H9 (cell line): ENCODE measurements around the gene CD200. TPM values are rescaled to one million over a fixed set of nuclear protein-coding genes. Genes with fewer than 3 reads are reported as not detected.

Source experiments
- DNase-seq: peaks from one replicate; pipeline ENCODE4 v3.0.0-alpha.2; 2017
- H2AFZ ChIP-seq: one replicate; pipeline ENCODE4 v1.6.1; 2013; ENCODE audit warnings: mild to moderate bottlenecking, low read length, control low read depth, moderate library complexity
- H2AK5ac ChIP-seq: 2 replicates; pipeline ENCODE4 v1.6.1; 2013; ENCODE audit warnings: low read length, control low read depth, mixed read lengths; ENCODE audit not compliant: insufficient read length
- H2BK120ac ChIP-seq: one replicate; pipeline ENCODE4 v1.6.1; 2013; ENCODE audit warnings: low read depth, mild to moderate bottlenecking, low read length, control low read depth, inconsistent platforms; ENCODE audit not compliant: poor library complexity, severe bottlenecking
- H2BK12ac ChIP-seq: 2 replicates; pipeline ENCODE4 v1.6.1; 2013; ENCODE audit warnings: low read length, control low read depth, mixed read lengths, low read depth; ENCODE audit not compliant: insufficient read length
- H2BK15ac ChIP-seq: 2 replicates; pipeline ENCODE4 v1.6.1; 2013; ENCODE audit warnings: low read depth, low read length, control low read depth
- H2BK20ac ChIP-seq: one replicate; pipeline ENCODE4 v1.6.1; 2013; ENCODE audit warnings: low read depth, mild to moderate bottlenecking, low read length, control low read depth, inconsistent platforms; ENCODE audit not compliant: poor library complexity, severe bottlenecking
- H2BK5ac ChIP-seq: 2 replicates; pipeline ENCODE4 v1.6.1; 2013; ENCODE audit warnings: low read length, control low read depth, mixed read lengths; ENCODE audit not compliant: insufficient read length
- H3K14ac ChIP-seq: 2 replicates; pipeline ENCODE4 v1.6.1; 2013; ENCODE audit warnings: low read length, control low read depth; ENCODE audit not compliant: insufficient read depth
- H3K18ac ChIP-seq: 2 replicates; pipeline ENCODE4 v1.6.1; 2013; ENCODE audit warnings: low read depth, mild to moderate bottlenecking, mixed read lengths, low read length, control low read depth; ENCODE audit not compliant: insufficient read length
- H3K23ac ChIP-seq: 2 replicates; pipeline ENCODE4 v1.6.1; 2013; ENCODE audit warnings: low read length, control low read depth, mixed read lengths, low read depth; ENCODE audit not compliant: insufficient read length
- H3K23me2 ChIP-seq: 2 replicates; pipeline ENCODE4 v1.6.1; 2013; ENCODE audit warnings: low read depth, mild to moderate bottlenecking, mixed read lengths, low read length, control low read depth; ENCODE audit not compliant: insufficient read length, poor library complexity, severe bottlenecking
- H3K27ac ChIP-seq: 2 replicates; pipeline ENCODE4 v1.5.1; 2013; ENCODE audit warnings: low read length, control low read depth, mixed read lengths, low read depth; ENCODE audit not compliant: insufficient read length
- H3K27me3 ChIP-seq: 2 replicates; pipeline ENCODE4 v1.6.1; 2013; ENCODE audit warnings: low read length, control low read depth, inconsistent platforms; ENCODE audit not compliant: insufficient read depth
- H3K4ac ChIP-seq: 2 replicates; pipeline ENCODE4 v1.6.1; 2013; ENCODE audit warnings: low read depth, mild to moderate bottlenecking, control low read depth, inconsistent platforms, low read length, moderate library complexity
- H3K4me1 ChIP-seq: 2 replicates; pipeline ENCODE4 v1.6.1; 2013; ENCODE audit warnings: low read length, control low read depth, inconsistent platforms; ENCODE audit not compliant: insufficient read depth
- H3K4me2 ChIP-seq: 2 replicates; pipeline ENCODE4 v1.6.1; 2013; ENCODE audit warnings: low read length, control low read depth, mixed read lengths; ENCODE audit not compliant: insufficient read length, insufficient read depth
- H3K56ac ChIP-seq: 2 replicates; pipeline ENCODE4 v1.6.1; 2013; ENCODE audit warnings: low read depth, mild to moderate bottlenecking, mixed read lengths, low read length, control low read depth; ENCODE audit not compliant: insufficient read length
- H3K79me1 ChIP-seq: 2 replicates; pipeline ENCODE4 v1.6.1; 2013; ENCODE audit warnings: low read depth, mild to moderate bottlenecking, moderate library complexity, low read length, control low read depth, inconsistent platforms; ENCODE audit not compliant: insufficient read depth, poor library complexity, severe bottlenecking
- H3K79me2 ChIP-seq: 2 replicates; pipeline ENCODE4 v1.6.1; 2013; ENCODE audit warnings: low read length, control low read depth, inconsistent platforms; ENCODE audit not compliant: insufficient read depth
- H3K9ac ChIP-seq: 2 replicates; pipeline ENCODE4 v1.6.1; 2013; ENCODE audit warnings: low read length, control low read depth, mixed read lengths; ENCODE audit not compliant: insufficient read length; ENCODE audit errors: extremely low read depth
- H3K9me3 ChIP-seq: one replicate; pipeline ENCODE4 v1.6.1; 2013; ENCODE audit warnings: low read depth, low read length, inconsistent platforms; ENCODE audit not compliant: control insufficient read depth
- H3T11ph ChIP-seq: one replicate; pipeline ENCODE4 v1.6.1; 2013; ENCODE audit warnings: mild to moderate bottlenecking, low read length, control low read depth, inconsistent platforms
- H4K20me1 ChIP-seq: one replicate; pipeline ENCODE4 v1.6.1; 2013; ENCODE audit not compliant: control insufficient read depth, insufficient read length, insufficient read depth
- H4K5ac ChIP-seq: 2 replicates; pipeline ENCODE4 v1.6.1; 2013; ENCODE audit warnings: low read depth, mild to moderate bottlenecking, mixed read lengths, low read length, control low read depth; ENCODE audit not compliant: insufficient read length
- H4K8ac ChIP-seq: replicated peaks from 2 replicates; pipeline ENCODE4 v1.6.1; 2013; ENCODE audit warnings: low read length, control low read depth, mixed read lengths, low read depth; ENCODE audit not compliant: insufficient read length
- H4K91ac ChIP-seq: 2 replicates; pipeline ENCODE4 v1.6.1; 2013; ENCODE audit warnings: low read depth, mild to moderate bottlenecking, moderate library complexity, mixed read lengths, low read length, control low read depth; ENCODE audit not compliant: insufficient read length
- H3K27ac Mint-ChIP-seq, 3 experiments: 2 replicates in 2 of 3; 3 replicates in 1 of 3; pipeline ENCODE4 v1.8.0; 2020 to 2021; ENCODE audit warnings: mixed read lengths in 3 of 3, mild to moderate bottlenecking in 1 of 3, moderate library complexity in 1 of 3
- H3K27me3 Mint-ChIP-seq: 2 replicates; pipeline ENCODE4 v1.8.0; 2021; ENCODE audit warnings: low read depth, mild to moderate bottlenecking, moderate library complexity, mixed read lengths
- H3K36me3 Mint-ChIP-seq, 3 experiments: 2 replicates in 2 of 3; 3 replicates in 1 of 3; pipeline ENCODE4 v1.8.0; 2020 to 2021; ENCODE audit warnings: low read depth in 3 of 3, mixed read lengths in 3 of 3; ENCODE audit not compliant: insufficient read depth in 1 of 3
- H3K4me1 Mint-ChIP-seq, 2 experiments: 2 replicates each; pipeline ENCODE4 v1.8.0; 2020; ENCODE audit warnings: mixed read lengths in 2 of 2
- H3K4me3 Mint-ChIP-seq, 2 experiments: 2 replicates in 1 of 2; 3 replicates in 1 of 2; pipeline ENCODE4 v1.8.0; 2020 to 2021; ENCODE audit warnings: mild to moderate bottlenecking in 2 of 2, mixed read lengths in 2 of 2, moderate library complexity in 1 of 2
- H3K9me3 Mint-ChIP-seq, 2 experiments: 2 replicates in 1 of 2; 3 replicates in 1 of 2; pipeline ENCODE4 v1.8.0; 2020; ENCODE audit warnings: mild to moderate bottlenecking in 2 of 2, mixed read lengths in 2 of 2, moderate library complexity in 1 of 2
- WGBS: extraction: QIAGEN DNeasy Blood & Tissue Kit; methylation state at CpG from one replicate; pipeline ENCODE4 v1.1.7; 2013; ENCODE audit warnings: missing lambda C conversion rate, low lambda C conversion rate, mixed read lengths; ENCODE audit not compliant: insufficient read length; ENCODE audit errors: extremely low coverage; 5-methylcytosine and 5-hydroxymethylcytosine counted together
- total RNA-seq: library from RNA; stranded (reverse); gene quantifications from 2 replicates; pipeline ENCODE4 v1.2.1, GENCODE V29; 2021
- TF ChIP-seq, protein P1 (sequence below): fragments of 200-600 bp; sonication (generic); conservative IDR thresholded peaks from 3 replicates; pipeline ENCODE4 v1.8.0; 2021; ENCODE audit warnings: antibody characterized with exemption, mild to moderate bottlenecking

CD200 gene
- total RNA-seq, 1 experiment from 2014 or later = 51.6 TPM

DNA sequence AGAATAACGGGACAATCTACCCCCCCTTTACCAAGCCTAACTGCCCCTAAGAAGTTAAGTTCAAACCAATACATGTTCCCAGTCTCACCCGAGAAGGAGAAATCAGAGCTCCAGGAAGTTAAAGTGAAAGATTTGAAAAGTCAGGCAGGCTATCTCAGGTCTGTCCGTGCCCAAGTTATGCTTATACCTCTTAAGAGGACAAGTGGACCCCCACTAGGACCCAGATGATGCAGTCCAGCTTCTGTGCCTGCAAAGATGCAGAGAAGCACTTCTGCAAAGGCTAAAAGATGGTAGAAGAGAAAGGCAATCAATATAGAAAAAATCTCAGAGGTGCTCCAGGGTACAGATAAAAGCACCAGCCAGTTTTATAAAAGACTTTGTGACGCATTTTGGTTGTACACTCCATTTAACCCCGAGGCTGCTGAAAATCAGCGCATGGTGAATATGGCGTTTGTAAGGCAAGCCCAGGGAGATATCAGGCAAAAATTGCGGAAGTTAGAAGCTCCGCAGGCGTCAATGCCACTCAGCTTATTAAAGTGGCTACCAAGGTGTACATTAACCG, 29.1 kb upstream of the CD200 start:
- Mint-ChIP-seq H3K9me3 (peaks cover 7 to 13% of the 10 kb centered on the region in 2 experiments; a peak in 4 of 5 replicates), H3K4me3 (no peak overlapping the region)

More for the DNA sequence above, 29.1 kb upstream of the CD200 start:
- peak overlapping the region; percentile 14; the same call in 1 of the 2 replicates for H3K14ac ChIP-seq
- no peak overlapping the region for H4K91ac ChIP-seq
- H4K8ac ChIP-seq = no peak overlapping the region
- H2BK20ac ChIP-seq = no peak overlapping the region
- H3K23me2 ChIP-seq = peaks cover 6% of the 10 kb centered on the region
- no peak overlapping the region for H3T11ph ChIP-seq
- H3K4ac ChIP-seq = no peak overlapping the region
- Mint-ChIP-seq H3K36me3 (peaks cover 2 to 18% (median 13%) of the 10 kb centered on the region in 3 experiments; a peak in 5 of 7 replicates), H3K27ac (no peak overlapping the region), H3K27me3 (no peaks in the 10 kb centered on the region), H3K4me1 (peaks cover 17 to 24% of the 10 kb centered on the region in 2 experiments)
- no CpG with 5 or more reads among the region's 11 CpGs for WGBS
- H3K79me1 ChIP-seq = no peaks in the 10 kb centered on the region
- H3K4me2 ChIP-seq = peak overlapping the region; percentile 48
- peaks cover 6% of the 10 kb centered on the region; the same call in 1 of the 2 replicates for H3K4me1 ChIP-seq
- no peak overlapping the region for H4K5ac ChIP-seq
- H2AFZ ChIP-seq = peak overlapping the region; percentile 23
- H3K9me3 ChIP-seq = no peaks in the 10 kb centered on the region
- no peaks in the 10 kb centered on the region for H3K27me3 ChIP-seq
- H2AK5ac ChIP-seq = no peak overlapping the region
- no peak for DNase-seq
- peak overlapping the region; percentile 36 for H3K18ac ChIP-seq
- H3K56ac ChIP-seq = no peak overlapping the region
- H2BK15ac ChIP-seq = no peak overlapping the region
- H2BK12ac ChIP-seq = no peak overlapping the region
- peak overlapping the region; percentile 52 for H3K27ac ChIP-seq
- H3K9ac ChIP-seq = no peak overlapping the region
- TF ChIP-seq, protein P1, sequence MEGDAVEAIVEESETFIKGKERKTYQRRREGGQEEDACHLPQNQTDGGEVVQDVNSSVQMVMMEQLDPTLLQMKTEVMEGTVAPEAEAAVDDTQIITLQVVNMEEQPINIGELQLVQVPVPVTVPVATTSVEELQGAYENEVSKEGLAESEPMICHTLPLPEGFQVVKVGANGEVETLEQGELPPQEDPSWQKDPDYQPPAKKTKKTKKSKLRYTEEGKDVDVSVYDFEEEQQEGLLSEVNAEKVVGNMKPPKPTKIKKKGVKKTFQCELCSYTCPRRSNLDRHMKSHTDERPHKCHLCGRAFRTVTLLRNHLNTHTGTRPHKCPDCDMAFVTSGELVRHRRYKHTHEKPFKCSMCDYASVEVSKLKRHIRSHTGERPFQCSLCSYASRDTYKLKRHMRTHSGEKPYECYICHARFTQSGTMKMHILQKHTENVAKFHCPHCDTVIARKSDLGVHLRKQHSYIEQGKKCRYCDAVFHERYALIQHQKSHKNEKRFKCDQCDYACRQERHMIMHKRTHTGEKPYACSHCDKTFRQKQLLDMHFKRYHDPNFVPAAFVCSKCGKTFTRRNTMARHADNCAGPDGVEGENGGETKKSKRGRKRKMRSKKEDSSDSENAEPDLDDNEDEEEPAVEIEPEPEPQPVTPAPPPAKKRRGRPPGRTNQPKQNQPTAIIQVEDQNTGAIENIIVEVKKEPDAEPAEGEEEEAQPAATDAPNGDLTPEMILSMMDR = no peak
- H4K20me1 ChIP-seq = no peaks in the 10 kb centered on the region
- no peak overlapping the region for H3K23ac ChIP-seq
- H2BK120ac ChIP-seq = no peak overlapping the region
- H2BK5ac ChIP-seq = no peak overlapping the region
- no peaks in the 10 kb centered on the region for H3K79me2 ChIP-seq
